Uterus (tissue), 2 donors: ENCODE measurements around the gene SCN8A.

Experiments
- CTCF ChIP-seq, 4 experiments: fragments of 200-600 bp in 2 of 4; fragments of 450-650 bp in 2 of 4; sonication (generic) in 2 of 4; IDR thresholded peaks; one replicate each; pipeline ENCODE4 v1.5.1; 2016 to 2019; ENCODE audit warnings: antibody characterized with exemption in 4 of 4, mild to moderate bottlenecking in 2 of 4, moderate library complexity in 1 of 4
- POLR2A ChIP-seq, 2 donors: fragments of 450-650 bp; IDR thresholded peaks; one replicate each; pipeline ENCODE4 v1.6.1; 2016; ENCODE audit warnings: antibody characterized with exemption in 2 of 2, mild to moderate bottlenecking in 1 of 2, moderate library complexity in 1 of 2

DNA sequence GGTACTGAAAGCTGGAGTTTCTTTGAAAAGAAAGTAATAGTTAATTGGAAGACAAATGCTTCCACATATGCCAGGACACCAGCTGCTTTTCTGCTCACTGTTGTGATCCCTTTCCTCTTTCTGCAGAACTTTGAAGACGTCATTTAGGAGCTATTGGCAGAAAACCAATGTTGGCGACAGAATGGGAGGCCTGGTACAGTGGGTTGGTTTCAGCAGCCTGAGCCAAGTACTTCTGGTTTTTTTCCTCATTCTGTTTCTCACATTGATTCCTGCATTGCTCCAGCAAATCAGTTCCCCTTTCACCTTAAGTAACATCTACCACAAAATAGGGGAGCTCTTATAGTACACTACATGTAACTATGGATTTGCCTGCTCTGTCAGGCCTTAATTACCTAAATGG is 160.6 kb downstream of the SCN8A start:
- TF ChIP-seq CTCF (IDR thresholded peaks at IDR 0.05) (no peak), POLR2A (IDR thresholded peaks at IDR 0.05) (no peak)
